HG02973 (cell line): ENCODE data around the gene PITPNM3.

ENCODE experiments used
- ATAC-seq: cut with Tn5 transposase; IDR thresholded peaks from one replicate; pipeline ENCODE4 v1.9.1; 2021; ENCODE audit warnings: moderate library complexity; ENCODE audit not compliant: unreplicated experiment

PITPNM3 gene

DNA sequence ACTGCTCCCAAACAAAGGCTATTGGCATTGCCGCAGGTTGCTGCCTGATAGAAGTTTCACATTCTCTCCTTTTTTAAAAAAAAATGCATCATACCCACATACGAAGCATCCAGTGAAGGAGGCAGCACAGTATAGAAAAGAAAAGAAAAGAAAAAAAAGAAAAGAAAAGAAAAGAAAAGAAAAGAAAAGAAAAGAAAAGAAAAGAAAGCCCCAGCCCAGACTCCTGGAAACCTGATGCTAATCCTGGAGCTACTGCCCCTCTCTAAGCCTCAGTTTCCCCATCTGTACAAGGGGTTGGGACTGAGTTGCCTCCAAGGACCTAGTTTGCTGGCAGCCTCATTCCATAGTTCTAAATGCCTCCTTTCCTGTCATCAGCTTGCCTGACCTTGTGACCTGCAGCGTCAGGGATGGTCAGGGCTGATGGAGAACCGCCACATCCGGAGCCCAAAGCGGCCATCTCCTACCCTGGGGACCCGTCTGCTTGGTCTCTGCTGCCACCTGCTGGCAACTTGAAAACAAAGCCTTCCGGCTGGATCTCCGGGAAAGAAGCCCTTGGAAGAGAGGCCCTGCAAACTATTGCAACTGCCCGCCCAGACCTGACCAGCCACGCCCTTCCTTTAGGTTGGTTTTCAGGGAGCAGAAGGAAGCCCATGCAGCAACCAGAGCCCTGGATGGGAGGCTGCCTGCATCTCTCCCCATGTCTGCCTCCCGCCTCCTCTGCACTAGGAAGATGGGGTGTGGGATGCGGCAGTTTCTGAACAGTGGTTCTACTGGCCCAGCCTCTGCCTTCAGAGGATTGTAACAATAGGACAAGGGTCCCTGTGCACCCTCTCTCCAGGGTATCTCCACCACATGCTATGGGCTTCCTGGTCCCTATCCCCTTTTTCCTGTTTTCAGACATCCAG, 134.4 kb downstream of the PITPNM3 start:
- no peak for ATAC-seq

DNA sequence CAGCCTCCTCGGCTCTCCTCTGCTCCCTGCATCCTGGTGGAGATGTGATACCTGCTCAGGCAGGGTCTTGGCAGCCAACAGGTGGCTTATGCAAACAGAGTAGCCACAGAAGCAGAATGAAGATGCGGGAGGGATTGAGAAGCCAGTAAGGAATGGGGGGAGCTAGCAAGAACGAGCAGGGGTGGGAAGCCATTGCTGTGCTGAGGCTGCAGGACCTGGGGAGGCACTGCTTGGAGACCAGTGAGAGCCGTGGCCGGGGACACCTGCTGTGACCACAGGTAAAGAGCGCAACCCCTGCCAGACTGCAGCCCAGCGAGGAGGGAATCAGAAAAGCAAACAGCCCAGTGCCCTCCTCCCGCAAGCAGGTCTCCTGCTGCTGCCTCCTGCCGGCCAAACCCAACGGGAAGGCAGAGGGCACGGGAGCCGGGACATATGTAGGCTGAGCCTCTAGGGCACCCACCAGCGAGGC, 136.1 kb downstream of the PITPNM3 start:
- no peak for ATAC-seq

DNA sequence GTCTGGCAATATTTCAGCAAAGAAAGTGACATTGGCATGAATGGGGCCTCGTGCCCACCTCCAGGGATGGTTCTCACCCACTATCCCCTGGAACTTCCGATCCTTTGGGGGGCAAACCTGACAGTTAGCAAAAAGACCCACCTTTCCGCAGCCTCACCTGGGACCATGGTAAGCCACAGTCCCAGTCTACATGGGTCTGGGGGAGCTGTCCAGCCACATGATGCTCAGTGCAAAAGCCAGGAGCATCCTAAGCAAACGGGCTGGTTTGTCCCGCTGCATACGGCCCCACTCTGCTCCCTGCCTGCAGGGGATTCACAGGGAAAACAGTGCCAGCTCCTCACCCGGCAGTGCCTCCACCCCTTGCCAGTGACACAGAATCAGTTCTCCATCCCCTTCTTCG, 140.7 kb downstream of the PITPNM3 start:
- ATAC-seq, result no peak

DNA sequence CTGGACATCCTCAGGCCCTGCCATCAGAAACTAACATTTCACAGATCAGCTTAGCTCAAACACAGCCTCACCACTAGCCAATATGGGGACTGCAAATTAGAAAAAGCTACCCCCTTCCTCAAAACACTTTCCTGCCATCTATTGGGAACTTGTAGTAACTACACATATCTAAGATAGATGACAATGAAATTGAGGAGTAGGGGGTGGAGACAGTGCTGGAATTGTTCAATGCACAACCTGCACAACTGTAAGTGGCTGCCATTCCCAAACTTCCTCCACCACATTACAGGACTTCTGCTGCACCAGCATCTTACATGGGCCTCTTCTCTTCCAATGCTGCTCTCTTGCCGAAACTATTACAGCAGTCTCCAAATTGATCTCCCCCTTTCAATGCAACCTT, 143.3 kb downstream of the PITPNM3 start:
- no peak for ATAC-seq

DNA sequence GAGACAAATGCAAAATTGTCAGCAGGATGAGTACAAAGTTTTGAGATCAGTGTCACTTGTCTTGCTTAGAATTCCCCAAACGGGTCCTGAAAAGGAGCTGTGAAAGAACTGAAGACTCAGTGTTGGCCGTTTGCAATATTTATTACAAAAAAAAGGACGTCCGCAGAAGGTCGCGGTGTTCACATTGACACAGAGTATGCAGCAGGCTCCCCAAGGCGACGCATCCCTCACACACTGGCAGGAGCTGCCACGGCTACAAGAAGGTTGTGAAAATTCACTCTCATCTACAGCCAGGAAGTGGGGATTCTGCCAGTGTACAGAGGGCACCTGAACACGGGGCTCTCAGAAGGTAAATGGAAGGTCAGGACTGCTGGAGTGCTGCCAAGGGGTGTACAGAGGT, 147.6 kb downstream of the PITPNM3 start:
- no peak for ATAC-seq

DNA sequence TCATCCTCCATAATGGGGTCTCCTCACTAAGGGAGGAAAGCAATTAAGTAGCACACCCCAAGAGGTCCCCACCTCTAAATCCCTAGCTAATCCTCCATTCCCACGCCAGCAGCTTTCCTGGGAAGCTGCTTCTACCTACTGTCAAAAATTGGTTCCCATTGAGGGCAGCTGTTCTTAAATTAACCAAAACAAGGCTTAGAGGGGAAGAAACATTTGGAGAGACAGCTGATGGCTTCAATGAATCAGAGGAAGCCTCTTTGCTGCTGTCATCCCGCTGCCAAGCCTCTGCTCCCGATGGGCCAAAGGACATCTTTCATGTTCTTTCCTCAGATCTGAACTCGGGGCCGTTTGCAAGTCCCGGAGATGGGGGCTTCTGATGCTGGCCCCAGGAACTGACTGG, 148.1 kb downstream of the PITPNM3 start:
- no peak for ATAC-seq

DNA sequence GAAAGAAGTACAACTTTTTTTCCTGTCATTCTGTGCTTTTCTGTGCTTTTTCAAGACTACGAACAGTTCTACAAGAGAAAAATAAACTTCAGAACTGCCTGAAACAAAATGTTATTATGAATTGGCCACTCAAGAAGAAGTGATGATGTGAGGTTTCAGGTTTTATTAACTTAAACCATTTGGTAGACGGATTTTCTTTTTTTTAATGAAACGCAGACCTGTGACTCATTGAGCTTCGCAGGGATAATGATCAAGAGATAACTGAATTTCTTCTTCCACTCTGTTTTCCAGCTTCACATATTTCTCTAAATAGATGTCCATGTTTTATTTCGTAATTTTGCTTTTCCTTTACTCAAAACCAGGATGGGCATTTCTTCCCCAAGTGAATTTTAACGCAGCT, 154.1 kb downstream of the PITPNM3 start:
- no peak for ATAC-seq
